Measurements from ENCODE around the gene NOP16.

Gene NOP16

GRCh38 chr5:176388444-176389134 is at the start of gene NOP16, which contains the start of gene HIGD2A:
Gene NOP16 (minus strand): TSS chr5:176388598. CDS start chr5:176388539, 59 bp downstream.
Gene HIGD2A (plus strand): TSS chr5:176388751. CDS start chr5:176388820, 69 bp downstream.
- DNase-seq, result peak; percentile 85

- DNase-seq, result no peak
Observed at GRCh38 chr5:176436656-176437055, 48.3 kb upstream of the NOP16 start.

- DNase-seq, result no peak
Observed at GRCh38 chr5:176432707-176433106, 44.3 kb upstream of the NOP16 start.

GRCh38 chr5:176429972-176430371 is 41.6 kb upstream of the NOP16 start:
- DNase-seq, result no peak

GRCh38 chr5:176427971-176428370 is 39.6 kb upstream of the NOP16 start:
- DNase-seq, result no peak

GRCh38 chr5:176426876-176427275 is 38.5 kb upstream of the NOP16 start:
- no peak for DNase-seq

GRCh38 chr5:176425791-176426190 is 37.4 kb upstream of the NOP16 start:
- no peak for DNase-seq

GRCh38 chr5:176425138-176425537 is 36.7 kb upstream of the NOP16 start:
- no peak for DNase-seq

- DNase-seq, result no peak
Observed at GRCh38 chr5:176424181-176424580, 35.8 kb upstream of the NOP16 start.

GRCh38 chr5:176420972-176421544 is 32.7 kb upstream of the NOP16 start:
- DNase-seq, result no peak

- DNase-seq, result no peak
Observed at GRCh38 chr5:176420086-176420485, 31.7 kb upstream of the NOP16 start.

GRCh38 chr5:176418251-176418650 is 29.9 kb upstream of the NOP16 start:
- no peak for DNase-seq

GRCh38 chr5:176416965-176417364 is 28.6 kb upstream of the NOP16 start:
- DNase-seq, result no peak

GRCh38 chr5:176415952-176416924 is 27.8 kb upstream of the NOP16 start, which contains the start of gene CLTB:
Gene CLTB (minus strand): TSS chr5:176416539. CDS start chr5:176416363, 176 bp downstream.
- peak; percentile 48 for DNase-seq

- no peak for DNase-seq
Observed at GRCh38 chr5:176415240-176415951, 27.0 kb upstream of the NOP16 start.

GRCh38 chr5:176414704-176415103 is 26.3 kb upstream of the NOP16 start:
- no peak for DNase-seq

GRCh38 chr5:176413709-176414191 is 25.4 kb upstream of the NOP16 start:
- no peak for DNase-seq

GRCh38 chr5:176413255-176413565 is 24.8 kb upstream of the NOP16 start:
- no peak for DNase-seq

- DNase-seq, result no peak
Observed at GRCh38 chr5:176412517-176413254, 24.3 kb upstream of the NOP16 start.

GRCh38 chr5:176410486-176411180 is 22.2 kb upstream of the NOP16 start:
- no peak for DNase-seq

GRCh38 chr5:176409765-176410164 is 21.4 kb upstream of the NOP16 start:
- DNase-seq, result no peak
